H1 (cell line): ENCODE data around the gene CELF1. TPM values are rescaled to one million over a fixed set of nuclear protein-coding genes. Genes with fewer than 3 reads are reported as not detected.

Experiments
- ATF2 ChIP-seq: IDR thresholded peaks from 2 replicates; pipeline ENCODE4 v1.6.1; 2012; ENCODE audit warnings: low read length, inconsistent platforms
- BCL11A ChIP-seq, 2 experiments: IDR thresholded peaks; one replicate each; pipeline ENCODE4 v1.6.1; 2011; ENCODE audit warnings: low read depth in 2 of 2, low read length in 2 of 2, mild to moderate bottlenecking in 2 of 2
- BRCA1 ChIP-seq: IDR thresholded peaks from 2 replicates; pipeline ENCODE4 v1.6.1; 2012; ENCODE audit warnings: low read depth, low read length, improper control_type of control experiment
- CEBPB ChIP-seq: IDR thresholded peaks from 2 replicates; pipeline ENCODE4 v1.6.1; 2012; ENCODE audit warnings: low read depth, low read length
- JUND ChIP-seq: IDR thresholded peaks from 2 replicates; pipeline ENCODE4 v1.6.1; 2011; ENCODE audit warnings: mild to moderate bottlenecking, improper control_type of control experiment, low read length
- NRF1 ChIP-seq: IDR thresholded peaks from 2 replicates; pipeline ENCODE4 v1.6.1; 2011; ENCODE audit warnings: mild to moderate bottlenecking, low read depth, low read length, improper control_type of control experiment
- RNF2 ChIP-seq: fragments of 200-900, 300-1000 bp; sonication (generic); IDR thresholded peaks from 2 replicates; pipeline ENCODE4 v1.7.1; 2016; ENCODE audit warnings: borderline replicate concordance, low read depth, mild to moderate bottlenecking, antibody characterized with exemption, low read length; ENCODE audit not compliant: poor library complexity, severe bottlenecking; ENCODE audit errors: missing control alignments
- polyA plus RNA-seq, 7 experiments: library from polyadenylated mRNA; depleted of rRNA in 3 of 7; stranded (reverse) in 5 of 7; unstranded in 2 of 7; fragments of >200 nt in 5 of 7; fragments of 200-250 nt in 2 of 7; gene quantifications; 1 replicate in 5 of 7; 2 replicates in 1 of 7; 4 replicates in 1 of 7; pipeline versions ENCODE4 v1.2.1 to v1.2.3, GENCODE V29; 2011 to 2013; ENCODE audit warnings: missing spikeins in 2 of 7, mixed read lengths in 2 of 7
- total RNA-seq: library from RNA; stranded (reverse); fragmentation: NEBNext Ultra II Directional; extraction: Animal tissue kit (Norgen Biotek cat#: 25700); gene quantifications from 2 replicates; pipeline ENCODE4 v1.2.1, GENCODE V29; 2021

CELF1 gene
- total and polyA plus RNA-seq, 2 of the 8 experiments (the other 6 are each of a cell fraction or from before 2014, with no cell fraction given) = 131 to 197 TPM

- TF ChIP-seq ATF2 = no peak
- no peak for TF ChIP-seq CEBPB
- no peak for TF ChIP-seq NRF1
- TF ChIP-seq BCL11A (IDR thresholded peaks at IDR 0.05; ENCODE audit: low read depth in 2 of 2, low read length in 2 of 2) = no peak
- TF ChIP-seq JUND = no peak
- TF ChIP-seq BRCA1 = no peak
- no peak for TF ChIP-seq RNF2
Measured at GRCh38 chr11:47595967-47596366, 43.0 kb upstream of the CELF1 start (continued).
